K562 (cell line): ENCODE results near the gene CEP128. TPM values are rescaled to one million over a fixed set of nuclear protein-coding genes. Genes with fewer than 3 reads are reported as not detected.

ENCODE experiments used
- CREM ChIP-seq: IDR thresholded peaks from 2 replicates; pipeline ENCODE4 v1.6.1; 2014; ENCODE audit warnings: antibody characterized with exemption, low read depth
- CTBP1 ChIP-seq: fragments of 450-650 bp; IDR thresholded peaks from 2 replicates; pipeline ENCODE4 v1.6.1; 2016; ENCODE audit warnings: borderline replicate concordance
- NR3C1 ChIP-seq: sonication (generic); formaldehyde crosslinking; IDR thresholded peaks from 2 replicates; pipeline ENCODE4 v1.8.1; 2022; ENCODE audit warnings: missing genetic modification reagents
- PKNOX1 ChIP-seq: fragments of 450-650 bp; IDR thresholded peaks from 2 replicates; pipeline ENCODE4 v1.6.1; 2016
- POLR2G ChIP-seq: fragments of 200-400 bp; formaldehyde crosslinking; IDR thresholded peaks from 2 replicates; pipeline ENCODE4 v1.6.1; 2017; ENCODE audit warnings: low read depth, mild to moderate bottlenecking, antibody characterized with exemption, low read length, moderate library complexity
- RBBP5 ChIP-seq: fragments of 200-600 bp; sonication (generic); IDR thresholded peaks from 2 replicates; pipeline ENCODE4 v1.6.1; 2012; ENCODE audit warnings: borderline replicate concordance, mild to moderate bottlenecking, low read length, control low read depth, inconsistent platforms; ENCODE audit not compliant: insufficient read depth, poor library complexity, severe bottlenecking
- RBFOX2 ChIP-seq: fragments of 200-400 bp; formaldehyde crosslinking; IDR thresholded peaks from 2 replicates; pipeline ENCODE4 v1.6.1; 2017; ENCODE audit warnings: low read depth, mild to moderate bottlenecking, low read length, moderate library complexity
- SP2 ChIP-seq: IDR thresholded peaks from 2 replicates; pipeline ENCODE4 v1.6.1; 2011; ENCODE audit warnings: mild to moderate bottlenecking, low read depth, low read length, moderate library complexity; ENCODE audit not compliant: poor library complexity, severe bottlenecking; ENCODE audit errors: extremely low read depth
- TCF7L2 ChIP-seq: fragments of 150-350 bp; IDR thresholded peaks from 2 replicates; pipeline ENCODE4 v1.6.1; 2016; ENCODE audit warnings: low read depth, mild to moderate bottlenecking, low read length, moderate library complexity
- XRCC5 ChIP-seq: fragments of 200-400 bp; formaldehyde crosslinking; IDR thresholded peaks from 2 replicates; pipeline ENCODE4 v1.6.1; 2017; ENCODE audit warnings: low read depth, mild to moderate bottlenecking, low read length
- ZBTB11 ChIP-seq, 3 experiments: fragments of 200-800 bp in 1 of 3; fragments of 250-450 bp in 1 of 3; fragments of 450-650 bp in 1 of 3; sonication (Bioruptor Pico) in 1 of 3; sonication (Bioruptor generic) in 1 of 3; formaldehyde crosslinking in 1 of 3; IDR thresholded peaks; 2 replicates each; pipeline versions ENCODE4 v1.6.1 to v1.8.0; 2016 to 2022; ENCODE audit warnings: mild to moderate bottlenecking in 2 of 3, missing genetic modification characterization in 2 of 3, missing compliant biosample characterization in 1 of 3, moderate library complexity in 1 of 3
- ZFX ChIP-seq: sonication (generic); formaldehyde crosslinking; IDR thresholded peaks from 2 replicates; pipeline ENCODE4 v1.8.0; 2022; ENCODE audit warnings: mild to moderate bottlenecking, missing genetic modification reagents, moderate library complexity
- ZNF395 ChIP-seq: fragments of 200-800 bp; sonication (Bioruptor generic); IDR thresholded peaks from 2 replicates; pipeline ENCODE4 v1.6.1; 2017; ENCODE audit warnings: missing genetic modification characterization, missing compliant biosample characterization
- polyA plus RNA-seq, 8 experiments: library from polyadenylated mRNA; depleted of rRNA in 4 of 8; stranded (reverse) in 5 of 8; unstranded in 3 of 8; fragments of >200 nt; fragmentation: Nextera tagmentation in 2 of 8; fragmentation: Illumina TruSeq in 1 of 8; extraction: Ambion mirVana in 2 of 8; extraction: Trizol in 1 of 8; gene quantifications; 2 replicates each; pipeline versions ENCODE4 v1.2.1 to v1.2.3, GENCODE V29; 2011 to 2014; ENCODE audit warnings: inconsistent platforms in 1 of 8, missing spikeins in 1 of 8
- total RNA-seq, 7 experiments: library from RNA; depleted of rRNA in 6 of 7; stranded (reverse); fragments of >200 nt in 6 of 7; fragmentation: Illumina TruSeq in 2 of 7; extraction: Trizol in 2 of 7; gene quantifications; 2 replicates each; pipeline versions ENCODE4 v1.2.1 to v1.2.3, GENCODE V29; 2011 to 2021; ENCODE audit warnings: low replicate concordance in 1 of 7
- TF ChIP-seq, protein P1 (sequence below), 2 experiments: fragments of 450-650 bp; IDR thresholded peaks; 2 replicates each; pipeline ENCODE4 v1.6.1; 2018; ENCODE audit warnings: mild to moderate bottlenecking in 2 of 2, low read depth in 1 of 2; ENCODE audit not compliant: partially characterized antibody in 2 of 2

Gene CEP128
- total and polyA plus RNA-seq, 9 of the 15 experiments (the other 6 are each of a cell fraction or from before 2014, with no cell fraction given), result 2.3 to 9.2 (median 4.6) TPM

DNA sequence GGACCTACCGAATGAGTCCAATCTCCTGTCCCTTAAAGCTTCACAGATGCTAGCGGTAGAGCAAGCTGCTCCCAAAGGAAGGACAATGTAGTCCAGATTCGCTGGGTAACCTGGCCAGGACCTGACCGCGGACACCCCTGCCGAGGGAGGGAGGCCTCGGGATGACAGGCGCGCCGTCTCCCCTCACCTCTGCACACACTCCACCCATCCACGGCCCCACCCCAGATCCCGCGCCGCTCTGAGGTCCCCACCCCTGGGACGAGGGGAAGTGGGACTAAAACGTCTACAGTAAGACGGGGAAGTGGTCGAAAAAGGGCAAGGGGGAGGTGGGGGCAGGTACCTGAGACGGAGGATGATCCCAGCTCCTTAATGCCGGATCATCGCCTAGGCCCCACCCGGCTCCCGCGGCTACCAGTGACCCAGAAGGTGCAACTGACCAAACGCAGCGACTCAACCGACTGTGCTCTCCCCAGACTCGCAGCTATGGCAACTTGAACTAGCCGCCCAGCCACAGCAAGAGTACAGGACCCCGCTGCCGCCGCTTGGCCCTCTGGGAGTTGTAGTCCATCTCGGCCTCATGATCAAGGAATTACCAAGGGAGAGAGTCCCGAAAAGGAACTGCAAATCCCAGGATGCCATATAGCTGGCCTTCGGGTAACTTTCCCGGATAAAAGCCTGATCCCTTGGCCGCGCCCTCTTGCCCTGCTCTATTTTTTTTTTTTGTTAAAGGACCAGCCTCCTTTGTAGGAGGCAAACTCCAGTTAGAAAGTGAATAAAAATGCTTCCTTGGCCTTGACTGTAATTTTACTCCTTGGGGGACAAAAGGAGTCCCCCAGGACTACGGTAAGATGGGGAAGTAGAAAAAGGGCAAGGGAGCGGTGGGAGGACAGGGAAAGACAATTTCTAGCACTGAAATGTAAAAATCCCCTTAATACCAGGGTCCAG, at the start of gene CEP128 (continued):
- TF ChIP-seq CREM, result peak; percentile 44; the same call in 1 of the 2 replicates
- TF ChIP-seq ZFX (CRISPR knock-in tag), result peak; percentile 53
- TF ChIP-seq XRCC5, result 0 out of 2 replicates have a peak, but pooled peaks have one; percentile 47
- peak; percentile 72 for TF ChIP-seq CTBP1
- TF ChIP-seq ZBTB11 (CRISPR knock-in tag; IDR thresholded peaks at IDR 0.05), result 0 out of 6 replicates have a peak, but pooled peaks of 1 of the 3 experiments have one; percentile 36
- no peak for TF ChIP-seq SP2
- peak; percentile 55 for TF ChIP-seq RBBP5
- peak; percentile 78 for TF ChIP-seq RBFOX2
- TF ChIP-seq POLR2G, result peak; percentile 78
- no peak for TF ChIP-seq NR3C1 (CRISPR knock-in tag)
- TF ChIP-seq TCF7L2, result no peak
- peak; percentile 42; the same call in 1 of the 2 replicates for TF ChIP-seq PKNOX1
- TF ChIP-seq, protein P1, sequence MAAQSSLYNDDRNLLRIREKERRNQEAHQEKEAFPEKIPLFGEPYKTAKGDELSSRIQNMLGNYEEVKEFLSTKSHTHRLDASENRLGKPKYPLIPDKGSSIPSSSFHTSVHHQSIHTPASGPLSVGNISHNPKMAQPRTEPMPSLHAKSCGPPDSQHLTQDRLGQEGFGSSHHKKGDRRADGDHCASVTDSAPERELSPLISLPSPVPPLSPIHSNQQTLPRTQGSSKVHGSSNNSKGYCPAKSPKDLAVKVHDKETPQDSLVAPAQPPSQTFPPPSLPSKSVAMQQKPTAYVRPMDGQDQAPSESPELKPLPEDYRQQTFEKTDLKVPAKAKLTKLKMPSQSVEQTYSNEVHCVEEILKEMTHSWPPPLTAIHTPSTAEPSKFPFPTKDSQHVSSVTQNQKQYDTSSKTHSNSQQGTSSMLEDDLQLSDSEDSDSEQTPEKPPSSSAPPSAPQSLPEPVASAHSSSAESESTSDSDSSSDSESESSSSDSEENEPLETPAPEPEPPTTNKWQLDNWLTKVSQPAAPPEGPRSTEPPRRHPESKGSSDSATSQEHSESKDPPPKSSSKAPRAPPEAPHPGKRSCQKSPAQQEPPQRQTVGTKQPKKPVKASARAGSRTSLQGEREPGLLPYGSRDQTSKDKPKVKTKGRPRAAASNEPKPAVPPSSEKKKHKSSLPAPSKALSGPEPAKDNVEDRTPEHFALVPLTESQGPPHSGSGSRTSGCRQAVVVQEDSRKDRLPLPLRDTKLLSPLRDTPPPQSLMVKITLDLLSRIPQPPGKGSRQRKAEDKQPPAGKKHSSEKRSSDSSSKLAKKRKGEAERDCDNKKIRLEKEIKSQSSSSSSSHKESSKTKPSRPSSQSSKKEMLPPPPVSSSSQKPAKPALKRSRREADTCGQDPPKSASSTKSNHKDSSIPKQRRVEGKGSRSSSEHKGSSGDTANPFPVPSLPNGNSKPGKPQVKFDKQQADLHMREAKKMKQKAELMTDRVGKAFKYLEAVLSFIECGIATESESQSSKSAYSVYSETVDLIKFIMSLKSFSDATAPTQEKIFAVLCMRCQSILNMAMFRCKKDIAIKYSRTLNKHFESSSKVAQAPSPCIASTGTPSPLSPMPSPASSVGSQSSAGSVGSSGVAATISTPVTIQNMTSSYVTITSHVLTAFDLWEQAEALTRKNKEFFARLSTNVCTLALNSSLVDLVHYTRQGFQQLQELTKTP (IDR thresholded peaks at IDR 0.05; ENCODE audit: low read depth in 1 of 2, partially characterized antibody in 2 of 2), result peak in 1 of 2 experiments; percentile 98
- peak; percentile 78 for TF ChIP-seq ZNF395 (CRISPR knock-in tag)
